Breast epithelium (tissue), 3 donors: ENCODE results near the gene RAET1E.

Experiments
- CTCF ChIP-seq, 3 donors: fragments of 450-650 bp; IDR thresholded peaks; one replicate each; pipeline ENCODE4 v1.5.1; 2016 to 2017; ENCODE audit warnings: antibody characterized with exemption in 3 of 3, mild to moderate bottlenecking in 3 of 3, moderate library complexity in 3 of 3
- POLR2A ChIP-seq: fragments of 450-650 bp; IDR thresholded peaks from one replicate; pipeline ENCODE4 v1.6.1; 2016; ENCODE audit warnings: antibody characterized with exemption, mild to moderate bottlenecking, moderate library complexity

- TF ChIP-seq CTCF (IDR thresholded peaks at IDR 0.05) (no peak), POLR2A (no peak)
Measured at GRCh38 chr6:149898966-149899365, 1.1 kb upstream of the RAET1E start.
